ENCODE data around the gene GNAT3. TPM values are rescaled to one million over a fixed set of nuclear protein-coding genes. Genes with fewer than 3 reads are reported as not detected.

GNAT3 gene
- total RNA-seq, 1 experiment from 2014 or later = not detected

DNA sequence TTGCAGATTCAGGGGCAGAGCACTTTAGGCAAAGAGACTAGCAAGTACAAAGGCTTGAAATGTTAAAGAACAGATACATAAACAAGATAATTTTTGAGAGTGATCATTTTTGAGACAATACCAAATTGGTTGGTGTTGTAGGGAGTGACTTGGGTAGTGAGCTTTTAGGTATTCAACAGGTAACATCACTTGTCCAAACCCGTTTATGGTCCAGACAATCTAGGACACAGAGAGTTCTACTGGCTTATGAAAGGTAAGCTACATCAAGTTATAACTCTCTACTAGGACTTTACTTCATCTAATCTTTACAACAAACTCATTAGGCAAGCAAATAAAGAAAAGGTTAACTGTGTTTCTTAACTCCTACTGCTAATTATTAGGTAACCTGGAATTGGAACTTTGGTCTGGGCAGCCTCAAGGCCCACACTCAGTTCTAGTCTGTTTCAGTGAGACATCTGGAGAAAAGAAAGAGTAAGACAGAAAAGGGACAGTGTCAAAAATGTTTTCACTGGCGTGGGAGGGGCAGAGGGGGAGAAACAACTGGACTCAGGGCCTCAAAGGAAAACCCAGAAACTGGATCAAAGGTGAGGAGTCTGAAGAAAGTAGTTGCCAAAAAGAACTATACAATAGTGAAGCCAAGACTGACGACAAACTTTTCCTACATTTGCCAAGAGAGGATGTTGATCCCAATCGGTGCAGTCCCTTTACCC, 39.2 kb downstream of the GNAT3 start:
- no peak for DNase-seq (ENCODE audit: unreplicated experiment)
- intact Hi-C loops (cut with micrococcal nuclease) = no loop called here
- ChIA-PET CTCF (interaction anchor here (0.7 to 1.5 kb wide), 5 partner anchors 11 to 208 kb away, joined by 3 to 4 read pairs (median 3); no protein-coding TSS in a partner anchor), POLR2A (interaction anchor here (0.7 to 1.2 kb wide), 2 partner anchors 9 to 11 kb away, joined by 3 to 4 read pairs; no protein-coding TSS in a partner anchor)
- Mint-ChIP-seq H3K9me3 (ENCODE audit: unreplicated experiment) (no peaks in the 10 kb centered on the region), H3K27ac (ENCODE audit: low read depth, unreplicated experiment) (no peak overlapping the region), H3K4me1 (ENCODE audit: insufficient read depth, unreplicated experiment) (peaks cover 6% of the 10 kb centered on the region), H3K36me3 (ENCODE audit: insufficient read depth, unreplicated experiment) (no peaks in the 10 kb centered on the region), H3K4me3 (ENCODE audit: unreplicated experiment) (no peak overlapping the region), H3K27me3 (ENCODE audit: insufficient read depth, unreplicated experiment) (no peaks in the 10 kb centered on the region)
- BruUV-seq (replicated peaks) = no TSS peak
- no peak for TF ChIP-seq CTCF (IDR thresholded peaks at IDR 0.05; ENCODE audit: unreplicated experiment)

DNA sequence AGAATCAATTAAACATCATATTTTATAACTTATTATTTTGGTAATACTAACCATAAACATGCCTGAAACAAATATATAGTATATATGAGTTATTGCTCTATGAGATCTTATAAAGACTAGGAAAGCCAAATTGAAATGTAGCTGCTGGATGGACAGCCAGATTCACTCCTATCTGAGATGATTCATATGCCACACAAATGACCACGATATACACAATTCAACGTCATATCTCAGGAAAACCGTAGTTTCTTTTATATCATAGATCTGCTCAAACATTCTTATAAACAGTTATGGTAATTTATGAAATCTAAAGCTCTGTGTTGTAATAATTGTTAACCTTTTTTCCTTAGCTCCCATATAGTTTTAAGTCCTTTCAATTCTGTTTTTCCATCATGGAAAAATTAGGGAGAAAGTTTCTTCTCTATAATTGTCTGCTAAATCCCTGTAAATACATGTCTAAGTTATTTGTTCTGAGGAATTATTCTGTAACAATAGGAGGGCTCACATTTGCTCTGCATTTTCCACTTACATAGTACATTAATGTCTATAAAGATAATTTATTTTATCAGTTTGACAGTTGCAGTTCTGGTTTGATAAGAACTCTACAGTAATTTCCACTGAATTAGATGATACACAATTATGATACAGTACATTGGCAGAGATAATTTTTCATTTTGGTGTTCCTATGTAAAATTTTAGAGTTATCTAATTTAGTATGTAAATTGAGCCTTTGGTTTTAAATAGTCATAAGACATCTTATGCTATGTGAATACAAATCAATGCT, 42.7 kb downstream of the GNAT3 start:
- CTCF ChIA-PET = interaction anchor here (0.6 to 1.2 kb wide), 5 partner anchors 8 to 408 kb away, joined by 3 to 6 read pairs (median 3); no protein-coding TSS in a partner anchor
- DNase-seq (ENCODE audit: unreplicated experiment) = no peak
- BruUV-seq (replicated peaks) = no TSS peak

DNA sequence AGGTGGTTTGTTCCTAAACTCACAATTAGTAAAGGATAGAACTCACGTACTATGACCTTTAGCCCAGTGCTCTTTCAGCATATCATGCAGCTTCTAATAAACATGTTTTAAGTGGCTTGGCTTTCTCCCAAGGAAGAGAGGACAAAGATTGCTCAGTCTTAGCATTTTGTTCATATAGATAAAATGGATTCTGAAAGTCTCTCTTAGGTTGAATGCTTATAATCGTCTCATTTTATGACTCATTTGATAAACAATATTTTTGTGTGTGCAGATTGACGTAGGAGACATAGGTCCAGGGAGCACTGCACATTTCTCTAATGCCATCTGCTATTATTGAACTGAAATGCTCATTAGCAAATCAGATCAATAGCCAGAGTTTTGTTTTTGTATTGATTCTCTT, 44.8 kb downstream of the GNAT3 start:
- no TSS peak for BruUV-seq (replicated peaks)
- Mint-ChIP-seq H3K9me3 (ENCODE audit: unreplicated experiment) (peaks cover 7% of the 10 kb centered on the region), H3K27me3 (ENCODE audit: insufficient read depth, unreplicated experiment) (no peaks in the 10 kb centered on the region), H3K4me1 (ENCODE audit: insufficient read depth, unreplicated experiment) (peaks cover 6% of the 10 kb centered on the region), H3K36me3 (ENCODE audit: insufficient read depth, unreplicated experiment) (no peaks in the 10 kb centered on the region), H3K27ac (ENCODE audit: low read depth, unreplicated experiment) (peak overlapping the region; percentile 31), H3K4me3 (ENCODE audit: unreplicated experiment) (no peak overlapping the region)
- POLR2A ChIA-PET = interaction anchor here (0.7 to 4.2 kb wide), 3 partner anchors 12 to 457 kb away, joined by 5 to 18 read pairs (median 13); no protein-coding TSS in a partner anchor
- CTCF ChIA-PET = interaction anchor here (0.7 to 1.4 kb wide), 4 partner anchors 40 to 927 kb away, joined by 3 to 5 read pairs (median 3); no protein-coding TSS in a partner anchor
- intact Hi-C loops (cut with micrococcal nuclease) = no loop called here
- no peak for TF ChIP-seq CTCF (IDR thresholded peaks at IDR 0.05; ENCODE audit: unreplicated experiment)
- peak; percentile 58 for DNase-seq (ENCODE audit: unreplicated experiment)

More for the DNA sequence above, 42.7 kb downstream of the GNAT3 start:
- TF ChIP-seq CTCF (IDR thresholded peaks at IDR 0.05; ENCODE audit: unreplicated experiment) = no peak
- POLR2A ChIA-PET = interaction anchor here (0.7 to 4.2 kb wide), 5 partner anchors 10 to 194 kb away, joined by 3 to 18 read pairs (median 8); no protein-coding TSS in a partner anchor
- Mint-ChIP-seq H3K27ac (ENCODE audit: low read depth, unreplicated experiment) (no peak overlapping the region), H3K27me3 (ENCODE audit: insufficient read depth, unreplicated experiment) (no peaks in the 10 kb centered on the region), H3K4me1 (ENCODE audit: insufficient read depth, unreplicated experiment) (peaks cover 6% of the 10 kb centered on the region), H3K4me3 (ENCODE audit: unreplicated experiment) (no peak overlapping the region), H3K9me3 (ENCODE audit: unreplicated experiment) (no peaks in the 10 kb centered on the region), H3K36me3 (ENCODE audit: insufficient read depth, unreplicated experiment) (no peaks in the 10 kb centered on the region)
- intact Hi-C loops (cut with micrococcal nuclease) = no loop called here

- peaks cover 6% of the 10 kb centered on the region for H3K4me1 Mint-ChIP-seq (ENCODE audit: insufficient read depth, unreplicated experiment)
- H3K4me3 Mint-ChIP-seq (ENCODE audit: unreplicated experiment) = no peak overlapping the region
- H3K36me3 Mint-ChIP-seq (ENCODE audit: insufficient read depth, unreplicated experiment) = no peaks in the 10 kb centered on the region
- TF ChIP-seq CTCF (IDR thresholded peaks at IDR 0.05; ENCODE audit: unreplicated experiment) = no peak
- no peaks in the 10 kb centered on the region for H3K27me3 Mint-ChIP-seq (ENCODE audit: insufficient read depth, unreplicated experiment)
- CTCF ChIA-PET = interaction anchor here (0.6 to 1.4 kb wide), 5 partner anchors 39 to 927 kb away, joined by 3 read pairs; no protein-coding TSS in a partner anchor
- BruUV-seq (replicated peaks) = no TSS peak
- POLR2A ChIA-PET = interaction anchor here (4.2 kb wide), 1 partner anchor 12 kb away, joined by 18 read pairs; no protein-coding TSS in a partner anchor
- intact Hi-C loops (cut with micrococcal nuclease) = no loop called here
- H3K27ac Mint-ChIP-seq (ENCODE audit: low read depth, unreplicated experiment) = peak overlapping the region; percentile 31
- DNase-seq (ENCODE audit: unreplicated experiment) = no peak
- H3K9me3 Mint-ChIP-seq (ENCODE audit: unreplicated experiment) = peaks cover 7% of the 10 kb centered on the region
These were observed 45.2 kb downstream of the GNAT3 start for GRCh38 chr7:80466636-80467035.
